B cell (primary cell): ENCODE measurements around the gene VAMP1. TPM values are rescaled to one million over a fixed set of nuclear protein-coding genes. Genes with fewer than 3 reads are reported as not detected.

Source experiments
- ATAC-seq: fragments of 200-7000 bp; cut with Tn5 transposase; one replicate; pipeline ENCODE4 v1.10.0; 2021; ENCODE audit warnings: low read depth, mild to moderate bottlenecking, moderate number of reproducible peaks, moderate library complexity
- CTCF ChIA-PET: fragments of 350-600 bp; sonication (Branson Sonifier 250); formaldehyde crosslinking; loops from one replicate; lab custom pipeline; 2021; ENCODE audit warnings: antibody characterized with exemption, inconsistent platforms; lab: Charles Lee
- POLR2A ChIA-PET: fragments of 350-600 bp; sonication (Branson Sonifier 250); formaldehyde crosslinking; loops from one replicate; lab custom pipeline; 2021; ENCODE audit warnings: antibody characterized with exemption; lab: Charles Lee
- DNase-seq: peaks from one replicate; pipeline ENCODE4 v3.0.0; 2013
- H2AFZ ChIP-seq: 2 replicates; pipeline ENCODE4 v1.6.1; 2012; ENCODE audit warnings: mild to moderate bottlenecking, low read depth, low read length; ENCODE audit not compliant: insufficient read depth, poor library complexity, severe bottlenecking
- H3K27ac ChIP-seq, 2 donors: 1 replicate in 1 of 2; 2 replicates in 1 of 2; pipeline ENCODE4 v1.5.1; 2012 to 2013; ENCODE audit warnings: low read length in 2 of 2, mild to moderate bottlenecking in 2 of 2, moderate library complexity in 1 of 2
- H3K27me3 ChIP-seq, 4 experiments: fragments of 200-600 bp in 1 of 4; sonication (generic) in 1 of 4; replicated peaks in 1 of 4; 1 replicate in 2 of 4; 2 replicates in 2 of 4; pipeline versions ENCODE4 v1.6.1 to v1.7.0; 2013 to 2016; ENCODE audit warnings: low read length in 3 of 4, mild to moderate bottlenecking in 2 of 4, mixed read lengths in 1 of 4, moderate library complexity in 1 of 4; ENCODE audit not compliant: insufficient read depth in 4 of 4, control insufficient read depth in 3 of 4; ENCODE audit errors: control extremely low read depth in 1 of 4
- H3K36me3 ChIP-seq, 2 experiments: replicated peaks in 1 of 2; 1 replicate in 1 of 2; 2 replicates in 1 of 2; pipeline versions ENCODE4 v1.6.1 to v1.7.1; 2013; ENCODE audit warnings: low read length in 1 of 2; ENCODE audit not compliant: insufficient read depth in 2 of 2, control insufficient read depth in 1 of 2; ENCODE audit errors: control extremely low read depth in 1 of 2, extremely low read depth in 1 of 2
- H3K4me1 ChIP-seq, 2 donors: fragments of 200-600 bp in 1 of 2; sonication (generic) in 1 of 2; 1 replicate in 1 of 2; 2 replicates in 1 of 2; pipeline versions ENCODE4 v1.5.1 to v1.6.1; 2013 to 2017; ENCODE audit warnings: low read length in 2 of 2; ENCODE audit not compliant: control insufficient read depth in 2 of 2, insufficient read depth in 2 of 2
- H3K4me2 ChIP-seq: replicated peaks from 2 replicates; pipeline ENCODE3; 2012; ENCODE audit warnings: mild to moderate bottlenecking, low read depth, low read length; ENCODE audit not compliant: poor library complexity, severe bottlenecking
- H3K4me3 ChIP-seq, 5 experiments: fragments of 200-600 bp in 1 of 5; sonication (generic) in 1 of 5; 1 replicate in 3 of 5; 2 replicates in 2 of 5; pipeline versions ENCODE4 v1.5.1 to v1.7.0; 2011 to 2016; ENCODE audit warnings: low read length in 4 of 5, mild to moderate bottlenecking in 4 of 5, low read depth in 2 of 5, control low read depth in 1 of 5, moderate library complexity in 1 of 5; ENCODE audit not compliant: insufficient read depth in 1 of 5; ENCODE audit errors: control extremely low read depth in 1 of 5, extremely low read depth in 1 of 5
- H3K79me2 ChIP-seq: fragments of 200-600 bp; sonication (generic); one replicate; pipeline ENCODE4 v1.6.0; 2016; ENCODE audit warnings: low read length; ENCODE audit not compliant: control insufficient read depth, insufficient read depth
- H3K9ac ChIP-seq: fragments of 200-600 bp; sonication (generic); 2 replicates; pipeline ENCODE4 v1.6.1; 2017; ENCODE audit warnings: mild to moderate bottlenecking, low read length, moderate library complexity
- H3K9me3 ChIP-seq, 3 donors: one replicate each; pipeline versions ENCODE4 v1.6.1 to v1.7.1; 2013; ENCODE audit warnings: low read length in 2 of 3; ENCODE audit not compliant: control insufficient read depth in 2 of 3, insufficient read depth in 1 of 3; ENCODE audit errors: control extremely low read depth in 1 of 3
- H4K20me1 ChIP-seq: 2 replicates; pipeline ENCODE4 v1.6.0; 2012; ENCODE audit warnings: mild to moderate bottlenecking, low read length; ENCODE audit not compliant: insufficient read depth, control insufficient read depth, poor library complexity, severe bottlenecking
- H3K27ac Mint-ChIP-seq: one replicate; pipeline ENCODE4 v1.8.0; 2021; ENCODE audit warnings: mixed read lengths
- H3K27me3 Mint-ChIP-seq: one replicate; pipeline ENCODE4 v1.8.0; 2021; ENCODE audit warnings: mixed read lengths
- H3K4me1 Mint-ChIP-seq: one replicate; pipeline ENCODE4 v1.8.0; 2021; ENCODE audit warnings: mixed read lengths
- H3K4me3 Mint-ChIP-seq: one replicate; pipeline ENCODE4 v1.8.0; 2021; ENCODE audit warnings: mixed read lengths
- H3K9me3 Mint-ChIP-seq: one replicate; pipeline ENCODE4 v1.8.0; 2022; ENCODE audit warnings: mixed read lengths; ENCODE audit not compliant: insufficient read depth
- EZH2 ChIP-seq: IDR thresholded peaks from 2 replicates; pipeline ENCODE4 v1.6.1; 2012; ENCODE audit warnings: borderline replicate concordance, low read depth, mild to moderate bottlenecking, moderate library complexity, low read length; ENCODE audit not compliant: insufficient read depth, poor library complexity, severe bottlenecking
- WGBS: methylation state at CpG from one replicate; pipeline ENCODE4 v1.1.5; 2013; ENCODE audit warnings: missing lambda C conversion rate; ENCODE audit not compliant: insufficient coverage; 5-methylcytosine and 5-hydroxymethylcytosine counted together
- intact Hi-C: fragments of 100-400 bp; cut with micrococcal nuclease; formaldehyde crosslinking; loops from one replicate; pipeline ENCODE4 v1.10.0; 2022
- polyA plus RNA-seq: library from polyadenylated mRNA; depleted of rRNA; stranded (reverse); fragments of >200 nt; gene quantifications from 2 replicates; pipeline ENCODE4 v1.2.3, GENCODE V29; 2012
- total RNA-seq, 2 donors: library from RNA; stranded (reverse); fragments of 120-200 nt in 1 of 2; gene quantifications; 1 replicate in 1 of 2; 2 replicates in 1 of 2; pipeline versions ENCODE4 v1.2.3 to v1.2.4, GENCODE V29; 2013 to 2022
- TF ChIP-seq, protein P1 (sequence below): fragments of 200-600 bp; IDR thresholded peaks from one replicate; pipeline ENCODE4 v1.8.0; 2022; ENCODE audit warnings: antibody characterized with exemption, mild to moderate bottlenecking

The VAMP1 gene
- total and polyA plus RNA-seq, 2 donors (not counting 1 experiment from before 2014, with no cell fraction given) = 62.4 to 98.9 TPM

DNA sequence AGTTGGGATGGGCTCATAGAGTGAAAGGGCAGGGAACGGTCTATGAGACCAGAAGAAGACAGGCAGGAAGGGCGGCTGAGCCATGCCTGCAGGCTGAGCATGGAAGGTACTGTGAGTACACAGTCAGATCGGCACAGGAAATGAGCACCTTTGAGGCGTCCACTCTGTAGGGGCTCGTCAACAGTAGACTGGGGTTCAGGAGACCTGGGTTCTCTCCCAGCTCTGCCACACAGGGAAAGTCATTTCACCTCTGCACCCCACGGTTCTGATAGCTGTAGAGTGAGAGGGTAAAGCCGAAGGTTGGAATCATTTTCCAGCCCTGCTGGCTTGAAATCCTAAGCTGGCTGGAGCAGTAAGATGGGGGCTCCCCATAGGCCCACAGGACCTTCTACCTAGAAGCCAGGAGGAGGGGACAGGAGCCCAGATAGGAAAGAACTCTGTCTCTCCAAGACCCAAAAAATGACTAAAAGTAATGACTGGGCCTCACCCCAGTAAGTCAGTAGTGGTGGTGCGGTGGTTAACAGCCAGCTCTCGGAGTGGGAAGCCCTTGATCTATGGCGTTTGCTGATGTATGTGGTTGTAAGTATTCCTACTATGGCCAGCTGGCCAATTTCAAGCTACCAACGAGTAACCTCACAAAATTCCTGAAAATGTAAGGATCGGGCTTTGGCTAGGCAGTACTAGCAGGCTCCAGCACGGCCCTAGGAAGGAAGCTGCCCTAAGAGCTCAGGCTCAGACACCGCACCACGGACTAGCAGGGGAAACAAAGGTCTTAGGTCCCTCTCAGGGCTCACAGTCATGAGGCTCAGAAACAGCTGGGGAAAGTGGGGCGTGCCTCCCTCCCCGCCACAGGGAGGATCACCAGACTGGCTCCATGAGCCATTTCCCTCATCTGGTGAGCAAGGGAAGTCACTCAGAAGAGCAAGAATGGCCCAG, 36.0 kb downstream of the VAMP1 start:
- H3K27ac ChIP-seq = no peak overlapping the region

More for the DNA sequence above, 36.0 kb downstream of the VAMP1 start:
- POLR2A ChIA-PET = interaction anchor here (0.7 to 4.0 kb wide), 5 partner anchors 9 to 101 kb away, joined by 3 to 21 read pairs (median 5); partner anchors contain the start of genes CD27 and VAMP1
- CTCF ChIA-PET = interaction anchor here (0.8 to 3.3 kb wide), 8 partner anchors 11 to 103 kb away, joined by 3 to 17 read pairs (median 4); partner anchors contain the start of genes TAPBPL and VAMP1
- Histone ChIP-seq H3K4me3 (peak overlapping the region in 1 of 5 experiments; percentile 25), H3K27me3 (no peaks in the 10 kb centered on the region), H3K9me3 (no peaks in the 10 kb centered on the region), H3K79me2 (no peaks in the 10 kb centered on the region), H3K36me3 (no peaks in the 10 kb centered on the region), H3K9ac (no peak overlapping the region), H4K20me1 (no peaks in the 10 kb centered on the region), H3K4me1 (peaks cover 25 to 42% of the 10 kb centered on the region in 2 donors), H2AFZ (no peak overlapping the region), H3K4me2 (peak overlapping the region; percentile 52)
- ATAC-seq = peak; percentile 19
- H3K4me1 Mint-ChIP-seq = peaks cover 37% of the 10 kb centered on the region
- no peak for DNase-seq
- WGBS = 93% methylated on average over 10 of the region's 17 CpGs
- H3K27ac Mint-ChIP-seq = peak overlapping the region; percentile 65
- H3K9me3 Mint-ChIP-seq = no peaks in the 10 kb centered on the region
- H3K27me3 Mint-ChIP-seq = no peaks in the 10 kb centered on the region
- TF ChIP-seq EZH2 = no peak
- TF ChIP-seq, protein P1, sequence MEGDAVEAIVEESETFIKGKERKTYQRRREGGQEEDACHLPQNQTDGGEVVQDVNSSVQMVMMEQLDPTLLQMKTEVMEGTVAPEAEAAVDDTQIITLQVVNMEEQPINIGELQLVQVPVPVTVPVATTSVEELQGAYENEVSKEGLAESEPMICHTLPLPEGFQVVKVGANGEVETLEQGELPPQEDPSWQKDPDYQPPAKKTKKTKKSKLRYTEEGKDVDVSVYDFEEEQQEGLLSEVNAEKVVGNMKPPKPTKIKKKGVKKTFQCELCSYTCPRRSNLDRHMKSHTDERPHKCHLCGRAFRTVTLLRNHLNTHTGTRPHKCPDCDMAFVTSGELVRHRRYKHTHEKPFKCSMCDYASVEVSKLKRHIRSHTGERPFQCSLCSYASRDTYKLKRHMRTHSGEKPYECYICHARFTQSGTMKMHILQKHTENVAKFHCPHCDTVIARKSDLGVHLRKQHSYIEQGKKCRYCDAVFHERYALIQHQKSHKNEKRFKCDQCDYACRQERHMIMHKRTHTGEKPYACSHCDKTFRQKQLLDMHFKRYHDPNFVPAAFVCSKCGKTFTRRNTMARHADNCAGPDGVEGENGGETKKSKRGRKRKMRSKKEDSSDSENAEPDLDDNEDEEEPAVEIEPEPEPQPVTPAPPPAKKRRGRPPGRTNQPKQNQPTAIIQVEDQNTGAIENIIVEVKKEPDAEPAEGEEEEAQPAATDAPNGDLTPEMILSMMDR = no peak
- H3K4me3 Mint-ChIP-seq = no peak overlapping the region
- intact Hi-C loops = no loop called here
